GM12878 (cell line): Measurements from ENCODE around the gene PGM5. TPM values are rescaled to one million over a fixed set of nuclear protein-coding genes. Genes with fewer than 3 reads are reported as not detected.

Experiments
- ATAC-seq: fragments of 200-7000 bp; cut with Tn5 transposase; 3 replicates; pipeline ENCODE4 v1.9.1; 2020; ENCODE audit warnings: mild to moderate bottlenecking, moderate library complexity
- BruUV-seq: library from RNA; stranded (reverse); fragments of 400-500 nt; replicated peaks from 2 replicates; lab custom pipeline; 2021; lab: Mats Ljungman, UMichigan
- CTCF ChIA-PET: fragments of 300-600 bp; sonication (Branson Sonifier 250); formaldehyde crosslinking; extraction: SDS; loops from one replicate; lab custom pipeline; 2021; ENCODE audit warnings: inconsistent platforms; lab: Yijun Ruan, JAX
- POLR2A ChIA-PET: fragments of 350-600 bp; formaldehyde crosslinking; extraction: SDS; loops from one replicate; lab custom pipeline; 2021; ENCODE audit warnings: inconsistent platforms; lab: Charles Lee
- RAD21 ChIA-PET: fragments of 300-600 bp; sonication (Branson Sonifier 250); formaldehyde crosslinking; loops from one replicate; lab custom pipeline; 2023; ENCODE audit warnings: antibody characterized with exemption; ENCODE audit not compliant: unreplicated experiment; lab: Charles Lee
- SMC1A ChIA-PET: fragments of 300-600 bp; sonication (Branson Sonifier 250); formaldehyde crosslinking; loops from one replicate; lab custom pipeline; 2023; ENCODE audit not compliant: unreplicated experiment, uncharacterized antibody; lab: Charles Lee
- DNase-seq: peaks from one replicate; pipeline ENCODE4 v3.0.0-alpha.2; 2011; ENCODE audit warnings: low read depth, low spot score
- FAIRE-seq: peaks from 3 replicates; lab custom pipeline; 2011; peaks lifted over from hg19 to GRCh38; lab: Jason Lieb, UNC
- H2AFZ ChIP-seq: 2 replicates; pipeline ENCODE4 v1.6.0; 2011; ENCODE audit warnings: low read depth, low read length, control low read depth; ENCODE audit not compliant: control insufficient read depth
- H3K27ac ChIP-seq: 2 replicates; pipeline ENCODE4 v1.5.1; 2011; ENCODE audit warnings: control low read depth; ENCODE audit not compliant: control insufficient read depth, insufficient read depth
- H3K27me3 ChIP-seq, 2 experiments: replicated peaks in 1 of 2; 2 replicates each; pipeline versions ENCODE4 v1.6.0 to v1.6.1; 2011; ENCODE audit warnings: low read length in 1 of 2; ENCODE audit not compliant: control insufficient read depth in 2 of 2, insufficient read depth in 2 of 2
- H3K36me3 ChIP-seq, 2 experiments: 2 replicates each; pipeline ENCODE4 v1.5.1; 2011; ENCODE audit warnings: low read length in 1 of 2; ENCODE audit not compliant: control insufficient read depth in 2 of 2, insufficient read depth in 2 of 2
- H3K4me1 ChIP-seq: 2 replicates; pipeline ENCODE4 v1.6.1; 2011; ENCODE audit warnings: mild to moderate bottlenecking, low read length, moderate library complexity, mixed read lengths; ENCODE audit not compliant: control insufficient read depth, insufficient read depth
- H3K4me2 ChIP-seq: 2 replicates; pipeline ENCODE4 v1.6.0; 2011; ENCODE audit warnings: control low read depth; ENCODE audit not compliant: control insufficient read depth, insufficient read depth
- H3K4me3 ChIP-seq: fragments of 200-600 bp; sonication (generic); 2 replicates; pipeline ENCODE4 v1.5.1; 2016
- H3K79me2 ChIP-seq: 2 replicates; pipeline ENCODE4 v1.6.0; 2011; ENCODE audit warnings: low read length; ENCODE audit not compliant: control insufficient read depth, insufficient read depth
- H3K9ac ChIP-seq: 2 replicates; pipeline ENCODE4 v1.8.0; 2011; ENCODE audit warnings: low read length, control low read depth, mixed read lengths; ENCODE audit not compliant: control insufficient read depth, insufficient read depth
- H3K9me3 ChIP-seq: replicated peaks from 3 replicates; pipeline ENCODE4 v1.5.1; 2011; ENCODE audit warnings: mild to moderate bottlenecking, low read length; ENCODE audit not compliant: control insufficient read depth, insufficient read depth
- H4K20me1 ChIP-seq: 2 replicates; pipeline ENCODE4 v1.6.0; 2011; ENCODE audit not compliant: control insufficient read depth, insufficient read depth
- BCLAF1 ChIP-seq: fragments of 450-650 bp; IDR thresholded peaks from 2 replicates; pipeline ENCODE4 v1.6.1; 2017; ENCODE audit warnings: antibody characterized with exemption, mild to moderate bottlenecking, moderate library complexity
- CHD4 ChIP-seq: fragments of 200-600 bp; sonication (generic); IDR thresholded peaks from 2 replicates; pipeline ENCODE4 v1.6.1; 2016; ENCODE audit warnings: mild to moderate bottlenecking
- E4F1 ChIP-seq: fragments of 450-650 bp; IDR thresholded peaks from 2 replicates; pipeline ENCODE4 v1.6.1; 2018; ENCODE audit warnings: borderline replicate concordance, mild to moderate bottlenecking; ENCODE audit not compliant: partially characterized antibody
- MEF2B ChIP-seq: fragments of 450-650 bp; IDR thresholded peaks from 2 replicates; pipeline ENCODE4 v1.6.1; 2018; ENCODE audit warnings: mild to moderate bottlenecking, moderate library complexity; ENCODE audit not compliant: partially characterized antibody, poor library complexity, severe bottlenecking
- NFXL1 ChIP-seq: fragments of 450-650 bp; IDR thresholded peaks from 2 replicates; pipeline ENCODE4 v1.6.1; 2017; ENCODE audit warnings: antibody characterized with exemption, mild to moderate bottlenecking, borderline replicate concordance
- NRF1 ChIP-seq: conservative IDR thresholded peaks from 2 replicates; pipeline ENCODE4 v1.6.1; 2011; ENCODE audit warnings: mild to moderate bottlenecking, low read depth, low read length, improper control_type of control experiment
- PAX5 ChIP-seq: IDR thresholded peaks from 2 replicates; pipeline ENCODE4 v1.6.1; 2011; ENCODE audit warnings: low read depth, low read length, borderline replicate concordance
- PBX3 ChIP-seq: IDR thresholded peaks from 2 replicates; pipeline ENCODE4 v1.6.1; 2011; ENCODE audit warnings: mild to moderate bottlenecking, low read depth, low read length, moderate library complexity; ENCODE audit not compliant: insufficient replicate concordance
- POLR2A ChIP-seq: IDR thresholded peaks from 2 replicates; pipeline ENCODE4 v1.6.1; 2011; ENCODE audit warnings: low read depth, mild to moderate bottlenecking, low read length
- RELA ChIP-seq: fragments of 450-650 bp; IDR thresholded peaks from 2 replicates; pipeline ENCODE4 v1.8.0; 2014; ENCODE audit warnings: borderline replicate concordance; ENCODE audit not compliant: partially characterized antibody
- SIN3A ChIP-seq: IDR thresholded peaks from 2 replicates; pipeline ENCODE4 v1.6.1; 2012; ENCODE audit warnings: low read depth, low read length, improper control_type of control experiment
- SUPT20H ChIP-seq: IDR thresholded peaks from 2 replicates; pipeline ENCODE4 v1.6.1; 2011; ENCODE audit warnings: low read depth, mild to moderate bottlenecking, low read length, moderate library complexity, borderline replicate concordance; ENCODE audit not compliant: control insufficient read depth
- ZNF687 ChIP-seq: fragments of 450-650 bp; IDR thresholded peaks from 2 replicates; pipeline ENCODE4 v1.6.1; 2017; ENCODE audit warnings: mild to moderate bottlenecking, moderate library complexity
- WGBS: methylation state at CpG from one replicate; pipeline ENCODE4 v1.1.6; 2016; ENCODE audit warnings: low lambda C conversion rate; ENCODE audit not compliant: insufficient replicate concordance, insufficient coverage; ENCODE audit errors: missing lambda C conversion rate; 5-methylcytosine and 5-hydroxymethylcytosine counted together
- in situ Hi-C: fragments of 300-500 bp; cut with MboI; formaldehyde crosslinking; loops from 9 replicates; pipeline ENCODE4 v1.14.3; 2018; ENCODE audit warnings: mixed read lengths
- intact Hi-C: fragments of 100-400 bp; cut with micrococcal nuclease; formaldehyde crosslinking; loops from one replicate; pipeline ENCODE4 v1.14.2; 2022; ENCODE audit not compliant: unreplicated experiment
- polyA plus RNA-seq, 11 experiments: library from polyadenylated mRNA; depleted of rRNA in 4 of 11; unstranded in 6 of 11; stranded (reverse) in 5 of 11; fragments of >200 nt; fragmentation: Nextera tagmentation in 4 of 11; fragmentation: Illumina TruSeq in 1 of 11; extraction: Ambion mirVana in 4 of 11; extraction: Trizol in 1 of 11; gene quantifications; 1 replicate in 1 of 11; 2 replicates in 10 of 11; pipeline versions ENCODE4 v1.2.1 to v1.2.3, GENCODE V29; 2011 to 2016; ENCODE audit warnings: inconsistent platforms in 2 of 11, missing spikeins in 2 of 11, low read depth in 1 of 11
- total RNA-seq, 4 experiments: library from RNA; depleted of rRNA in 3 of 4; stranded (reverse); fragments of >200 nt in 3 of 4; fragmentation: Illumina TruSeq in 1 of 4; extraction: Trizol in 1 of 4; gene quantifications; 2 replicates each; pipeline versions ENCODE4 v1.2.1 to v1.2.3, GENCODE V29; 2013 to 2021

Gene PGM5
- total and polyA plus RNA-seq, 10 of the 15 experiments (the other 5 are each of a cell fraction or from before 2014, with no cell fraction given) = 0.28 to 0.73 TPM; not detected in 8

- H3K79me2 ChIP-seq = no peaks in the 10 kb centered on the region
- H3K4me1 ChIP-seq = peaks cover 26% of the 10 kb centered on the region
- BruUV-seq = no TSS peak
- no peaks in the 10 kb centered on the region for H4K20me1 ChIP-seq
- ChIA-PET RAD21 (no interaction called here), CTCF (interaction anchor here (1.3 to 3.3 kb wide), 3 partner anchors 8 to 34 kb away, joined by 3 to 22 read pairs (median 12); no protein-coding TSS in a partner anchor), POLR2A (interaction anchor here (0.7 kb wide), 1 partner anchor 198 kb away, joined by 4 read pairs; no protein-coding TSS in a partner anchor), SMC1A (no interaction called here)
- no peak for DNase-seq
- H3K9ac ChIP-seq = no peak overlapping the region
- H3K36me3 ChIP-seq = no peaks in the 10 kb centered on the region
- H3K4me3 ChIP-seq = no peak overlapping the region
- FAIRE-seq = no peak
- H3K4me2 ChIP-seq = no peak overlapping the region
- no peaks in the 10 kb centered on the region for H3K27me3 ChIP-seq
- no peak overlapping the region for H2AFZ ChIP-seq
- WGBS = 57% methylated on average over 5 of the region's 5 CpGs
- H3K27ac ChIP-seq = no peak overlapping the region
- in situ Hi-C loops (no loop called here), intact Hi-C loops (no loop called here)
- peaks cover 7% of the 10 kb centered on the region; the same call in 2 of the 3 replicates for H3K9me3 ChIP-seq
- no peak for ATAC-seq
- TF ChIP-seq BCLAF1 (no peak), SUPT20H (no peak), E4F1 (no peak), ZNF687 (no peak), CHD4 (no peak), NFXL1 (no peak), NRF1 (no peak), SIN3A (no peak), MEF2B (no peak), PAX5 (no peak), RELA (no peak), PBX3 (no peak), POLR2A (no peak)
Observed at GRCh38 chr9:68575817-68576216, 219.4 kb downstream of the PGM5 start.
